Colonic mucosa (tissue), 4 donors: ENCODE measurements around the gene GDF7. TPM values are rescaled to one million over a fixed set of nuclear protein-coding genes. Genes with fewer than 3 reads are reported as not detected.

ENCODE experiments used
- DNase-seq: peaks from one replicate; pipeline ENCODE4 v3.0.0-alpha.2; 2020
- H3K27ac ChIP-seq: fragments of 200-600 bp; one replicate; pipeline ENCODE4 v1.8.0; 2021
- H3K27me3 ChIP-seq: fragments of 200-600 bp; one replicate; pipeline ENCODE4 v1.8.0; 2021
- H3K36me3 ChIP-seq: fragments of 200-600 bp; one replicate; pipeline ENCODE4 v1.8.0; 2021
- H3K4me1 ChIP-seq: fragments of 200-600 bp; one replicate; pipeline ENCODE4 v1.8.0; 2021; ENCODE audit warnings: mild to moderate bottlenecking
- H3K4me3 ChIP-seq: fragments of 200-600 bp; one replicate; pipeline ENCODE4 v1.8.0; 2021
- H3K9ac ChIP-seq, 2 donors: one replicate each; pipeline ENCODE4 v1.7.0; 2013; ENCODE audit warnings: control low read depth in 2 of 2, low read depth in 2 of 2, low read length in 2 of 2
- H3K9me3 ChIP-seq: fragments of 200-600 bp; one replicate; pipeline ENCODE4 v1.8.0; 2021
- intact Hi-C: fragments of 100-400 bp; cut with DNase I; formaldehyde crosslinking; loops from one replicate; pipeline ENCODE4 v1.14.1; 2022
- total RNA-seq, 2 donors: library from RNA; stranded (reverse); fragmentation: NEBNext Ultra II Directional in 1 of 2; extraction: Animal tissue kit (Norgen Biotek cat#: 25700) in 1 of 2; gene quantifications; one replicate each; pipeline ENCODE4 v1.2.1, GENCODE V29; 2021
- TF ChIP-seq, protein P1 (sequence below): fragments of 200-600 bp; IDR thresholded peaks from one replicate; pipeline ENCODE4 v1.8.0; 2022; ENCODE audit warnings: antibody characterized with exemption, mild to moderate bottlenecking
- donor health status: healthy.
- donor health status: DM: no; HTN: no; CAD: no.
- donor health status: DM: no; HTN: no; CAD: no.

GDF7 gene
- total RNA-seq, 2 donors from 2014 or later = 0.05 to 0.11 TPM

DNA sequence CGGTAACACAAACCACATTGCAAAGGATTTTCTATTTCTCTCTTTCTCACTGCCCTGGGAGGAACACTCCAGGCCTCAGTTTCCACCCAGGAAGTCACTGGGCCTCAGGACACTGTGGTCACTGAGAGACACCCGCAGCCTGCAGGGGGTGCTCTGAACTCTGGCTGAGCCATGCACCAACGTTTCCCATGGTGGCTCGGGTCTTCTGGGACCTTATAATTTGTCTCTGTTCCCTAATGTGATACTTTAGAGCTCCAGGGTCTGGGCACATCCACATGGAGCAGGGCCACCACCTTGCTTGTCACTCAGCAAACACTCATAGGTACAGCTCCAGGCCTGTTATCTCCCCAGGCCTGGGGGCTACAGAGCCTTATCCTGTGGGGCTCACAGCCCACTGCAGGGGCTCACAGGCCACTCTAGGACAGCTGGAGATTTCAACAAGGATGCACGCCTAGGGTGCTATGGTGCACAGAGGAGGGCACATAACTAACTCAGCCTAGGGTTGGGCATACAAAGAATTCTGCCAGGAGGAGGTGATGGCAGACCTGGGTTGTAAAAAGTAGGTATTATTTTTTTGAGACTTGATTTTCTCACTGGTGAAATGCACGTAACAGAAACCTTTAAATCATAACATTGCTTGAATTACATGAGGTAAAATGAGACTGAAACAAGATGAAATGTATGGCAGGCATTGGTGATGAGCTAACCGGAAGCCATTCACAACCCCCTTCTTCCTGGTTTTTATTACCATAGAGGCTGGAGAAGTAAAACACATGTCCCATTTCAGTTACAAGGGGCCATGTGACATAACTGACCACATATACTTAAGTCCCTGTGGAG lies 13.0 kb upstream of the GDF7 start:
- peaks cover 10% of the 10 kb centered on the region for H3K4me1 ChIP-seq
- H3K9ac ChIP-seq = no peak overlapping the region
- intact Hi-C loops = no loop called here
- TF ChIP-seq, protein P1, sequence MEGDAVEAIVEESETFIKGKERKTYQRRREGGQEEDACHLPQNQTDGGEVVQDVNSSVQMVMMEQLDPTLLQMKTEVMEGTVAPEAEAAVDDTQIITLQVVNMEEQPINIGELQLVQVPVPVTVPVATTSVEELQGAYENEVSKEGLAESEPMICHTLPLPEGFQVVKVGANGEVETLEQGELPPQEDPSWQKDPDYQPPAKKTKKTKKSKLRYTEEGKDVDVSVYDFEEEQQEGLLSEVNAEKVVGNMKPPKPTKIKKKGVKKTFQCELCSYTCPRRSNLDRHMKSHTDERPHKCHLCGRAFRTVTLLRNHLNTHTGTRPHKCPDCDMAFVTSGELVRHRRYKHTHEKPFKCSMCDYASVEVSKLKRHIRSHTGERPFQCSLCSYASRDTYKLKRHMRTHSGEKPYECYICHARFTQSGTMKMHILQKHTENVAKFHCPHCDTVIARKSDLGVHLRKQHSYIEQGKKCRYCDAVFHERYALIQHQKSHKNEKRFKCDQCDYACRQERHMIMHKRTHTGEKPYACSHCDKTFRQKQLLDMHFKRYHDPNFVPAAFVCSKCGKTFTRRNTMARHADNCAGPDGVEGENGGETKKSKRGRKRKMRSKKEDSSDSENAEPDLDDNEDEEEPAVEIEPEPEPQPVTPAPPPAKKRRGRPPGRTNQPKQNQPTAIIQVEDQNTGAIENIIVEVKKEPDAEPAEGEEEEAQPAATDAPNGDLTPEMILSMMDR = no peak
- no peaks in the 10 kb centered on the region for H3K9me3 ChIP-seq
- DNase-seq = no peak
- H3K36me3 ChIP-seq = no peaks in the 10 kb centered on the region
- no peak overlapping the region for H3K4me3 ChIP-seq
- no peaks in the 10 kb centered on the region for H3K27me3 ChIP-seq
- no peak overlapping the region for H3K27ac ChIP-seq

DNA sequence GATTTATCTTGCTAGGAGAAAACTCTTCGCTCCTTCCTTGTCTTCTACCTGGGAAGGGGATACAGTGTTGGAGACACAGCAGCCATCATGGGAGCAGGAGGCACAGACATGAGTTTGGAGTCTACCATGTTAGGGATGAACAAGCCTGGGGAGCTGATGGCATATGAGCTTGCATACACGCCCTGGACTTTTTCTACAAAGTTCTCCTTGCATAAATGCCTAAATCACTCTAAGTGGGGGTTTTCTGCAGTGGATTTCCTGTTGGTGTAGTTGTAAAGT lies 12.5 kb upstream of the GDF7 start:
- Histone ChIP-seq H3K36me3 (no peaks in the 10 kb centered on the region), H3K4me3 (no peak overlapping the region), H3K9me3 (no peaks in the 10 kb centered on the region), H3K27me3 (no peaks in the 10 kb centered on the region), H3K9ac (no peak overlapping the region), H3K4me1 (peaks cover 8% of the 10 kb centered on the region), H3K27ac (no peak overlapping the region)
- no peak for DNase-seq
- intact Hi-C loops = no loop called here
- TF ChIP-seq, protein P1 = no peak

DNA sequence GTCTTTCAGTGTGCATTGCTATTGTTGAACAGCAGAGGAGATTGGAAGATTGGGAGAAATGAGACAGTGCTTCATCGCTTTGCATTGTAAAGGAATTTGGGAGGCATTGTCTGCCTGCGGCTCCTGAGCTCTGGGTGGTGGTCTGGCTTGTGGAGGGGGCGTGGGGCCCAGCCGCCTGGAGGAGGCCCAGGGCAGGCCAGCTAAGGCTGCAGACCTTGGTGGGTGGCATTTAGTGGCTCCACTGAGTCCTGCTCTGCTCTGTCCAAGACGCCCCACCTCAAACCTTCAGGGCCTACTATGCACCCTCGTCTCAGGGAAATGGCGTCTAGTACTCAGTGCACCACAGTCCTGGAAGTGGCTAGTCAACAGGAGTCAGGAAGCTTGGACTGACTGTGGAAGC lies 10.4 kb upstream of the GDF7 start:
- H3K4me3 ChIP-seq = no peak overlapping the region
- no peak for DNase-seq
- no peaks in the 10 kb centered on the region for H3K9me3 ChIP-seq

DNA sequence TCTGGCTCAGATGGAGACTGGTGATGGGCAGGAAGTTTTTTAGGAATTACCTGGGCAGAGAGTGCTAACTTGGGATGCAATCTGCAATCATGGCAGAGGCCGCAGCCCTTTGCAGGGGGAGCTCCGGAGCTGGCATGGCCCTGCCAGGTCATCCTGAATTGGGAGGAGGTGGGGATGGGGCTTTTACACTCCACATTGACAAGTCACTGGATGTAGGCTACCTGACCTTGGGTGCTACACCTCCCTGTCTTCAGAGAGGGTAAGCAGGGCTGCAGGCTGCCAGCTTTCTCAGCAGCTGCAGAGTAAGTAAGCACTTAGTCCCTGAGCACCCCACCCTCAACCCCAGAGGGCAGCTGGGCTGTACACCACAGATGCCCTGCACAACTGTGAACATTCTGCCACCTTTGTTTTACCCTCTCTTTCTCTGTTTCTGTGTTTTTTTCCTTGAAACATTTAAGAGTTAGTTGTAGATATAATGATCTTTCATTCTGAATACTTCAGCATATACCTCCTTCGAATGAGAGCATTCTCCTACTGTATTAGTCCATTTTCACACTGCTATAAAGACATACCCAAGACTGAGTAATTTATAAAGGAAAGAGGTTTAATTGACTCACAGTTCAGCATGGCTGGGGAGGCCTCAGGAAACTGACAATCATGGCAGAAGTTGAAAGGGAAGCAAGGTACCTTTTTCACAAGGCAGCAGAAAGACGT lies 9.3 kb upstream of the GDF7 start:
- no peaks in the 10 kb centered on the region for H3K36me3 ChIP-seq
- no peak for DNase-seq
- H3K4me3 ChIP-seq = no peak overlapping the region
- H3K27ac ChIP-seq = no peak overlapping the region
- no peak overlapping the region for H3K9ac ChIP-seq
- intact Hi-C loops = no loop called here
- H3K4me1 ChIP-seq = no peaks in the 10 kb centered on the region
- H3K27me3 ChIP-seq = peaks cover 10% of the 10 kb centered on the region
- TF ChIP-seq, protein P1 = no peak
- no peaks in the 10 kb centered on the region for H3K9me3 ChIP-seq

More for the DNA sequence above, 10.4 kb upstream of the GDF7 start:
- TF ChIP-seq, protein P1 = no peak
- no peak overlapping the region for H3K9ac ChIP-seq
- intact Hi-C loops = no loop called here
- no peaks in the 10 kb centered on the region for H3K4me1 ChIP-seq
- no peak overlapping the region for H3K27ac ChIP-seq
- no peaks in the 10 kb centered on the region for H3K36me3 ChIP-seq
- no peaks in the 10 kb centered on the region for H3K27me3 ChIP-seq

DNA sequence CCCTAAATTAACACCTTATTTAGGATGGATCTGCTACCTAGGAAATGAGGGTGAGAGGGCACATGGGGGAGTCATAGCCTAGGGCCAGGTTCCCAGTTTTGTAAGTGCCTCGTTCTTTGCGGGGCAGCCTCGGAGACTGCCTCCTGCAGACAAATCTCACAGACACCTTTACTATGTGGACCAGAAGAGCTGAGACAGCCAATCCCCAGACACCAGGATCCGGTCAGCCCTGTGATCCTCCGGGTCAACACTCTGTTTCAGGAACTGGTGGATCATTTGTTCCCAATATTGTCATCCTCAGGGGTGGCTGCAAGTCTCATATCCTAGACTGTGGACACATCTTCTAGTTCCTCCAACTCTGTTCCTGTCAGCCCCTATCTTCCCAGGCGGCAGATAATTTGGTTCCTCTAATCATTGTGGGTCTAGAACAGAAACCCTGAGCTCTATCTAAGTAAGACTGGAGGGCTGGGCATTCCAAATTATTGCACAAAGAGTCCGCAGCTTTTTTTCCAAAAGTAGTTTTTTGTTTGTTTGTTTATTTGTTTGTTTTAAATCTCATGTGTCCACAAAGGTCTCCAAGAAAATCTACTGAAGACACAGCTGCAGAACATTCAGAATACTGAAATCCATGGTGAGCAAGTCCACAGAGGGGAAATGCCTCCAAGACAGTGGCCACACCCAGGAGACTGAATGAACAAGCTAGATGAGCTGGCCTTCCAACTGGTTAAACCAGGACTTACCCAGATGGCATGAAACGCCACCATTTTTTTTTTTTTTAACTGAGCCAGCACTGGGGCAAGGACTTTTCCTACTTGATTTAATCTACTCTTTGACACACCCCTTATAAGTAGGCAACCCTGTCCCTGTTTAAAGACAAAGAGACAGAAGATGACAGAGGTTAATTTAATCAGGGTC lies 6.2 kb upstream of the GDF7 start:
- no peak for DNase-seq
- intact Hi-C loops = no loop called here
- H3K27ac ChIP-seq = no peak overlapping the region

More for the DNA sequence above, 6.2 kb upstream of the GDF7 start:
- H3K9ac ChIP-seq = no peak overlapping the region
- H3K9me3 ChIP-seq = no peaks in the 10 kb centered on the region
- TF ChIP-seq, protein P1 = no peak
- peaks cover 37% of the 10 kb centered on the region for H3K27me3 ChIP-seq
- no peak overlapping the region for H3K4me3 ChIP-seq
- peaks cover 5% of the 10 kb centered on the region for H3K4me1 ChIP-seq
- H3K36me3 ChIP-seq = no peaks in the 10 kb centered on the region
